Stimulated activated naive CD8-positive, alpha-beta T cell treated with anti-CD3 and anti-CD28 coated beads, Interleukin-15, Interleukin-2, amounts not matched to agents 100 ng/mL and 50 ng/mL, for 24 hours (primary cell): ENCODE data around the gene CATSPERZ.
A peak's percentile ranks its signal among the peaks of the same experiment; 100 is the strongest.
"Not testable (repeated sequence)": the region's sequence is repeated elsewhere in the genome, so short reads cannot be mapped to it uniquely, and the experiment has no call there.

Experiments
- H3K27ac Mint-ChIP-seq: one replicate; pipeline ENCODE4 v1.8.0; 2021; ENCODE audit warnings: mild to moderate bottlenecking, mixed read lengths
- H3K27me3 Mint-ChIP-seq: one replicate; pipeline ENCODE4 v1.8.0; 2021; ENCODE audit warnings: mixed read lengths
- H3K36me3 Mint-ChIP-seq: one replicate; pipeline ENCODE4 v1.8.0; 2021; ENCODE audit warnings: low read depth, mixed read lengths
- H3K4me1 Mint-ChIP-seq: one replicate; pipeline ENCODE4 v1.8.0; 2021; ENCODE audit warnings: low read depth, mixed read lengths
- H3K4me3 Mint-ChIP-seq: one replicate; pipeline ENCODE4 v1.8.0; 2021; ENCODE audit warnings: mild to moderate bottlenecking, mixed read lengths
- H3K9me3 Mint-ChIP-seq: one replicate; pipeline ENCODE4 v1.8.0; 2021; ENCODE audit warnings: mixed read lengths

The CATSPERZ gene

DNA sequence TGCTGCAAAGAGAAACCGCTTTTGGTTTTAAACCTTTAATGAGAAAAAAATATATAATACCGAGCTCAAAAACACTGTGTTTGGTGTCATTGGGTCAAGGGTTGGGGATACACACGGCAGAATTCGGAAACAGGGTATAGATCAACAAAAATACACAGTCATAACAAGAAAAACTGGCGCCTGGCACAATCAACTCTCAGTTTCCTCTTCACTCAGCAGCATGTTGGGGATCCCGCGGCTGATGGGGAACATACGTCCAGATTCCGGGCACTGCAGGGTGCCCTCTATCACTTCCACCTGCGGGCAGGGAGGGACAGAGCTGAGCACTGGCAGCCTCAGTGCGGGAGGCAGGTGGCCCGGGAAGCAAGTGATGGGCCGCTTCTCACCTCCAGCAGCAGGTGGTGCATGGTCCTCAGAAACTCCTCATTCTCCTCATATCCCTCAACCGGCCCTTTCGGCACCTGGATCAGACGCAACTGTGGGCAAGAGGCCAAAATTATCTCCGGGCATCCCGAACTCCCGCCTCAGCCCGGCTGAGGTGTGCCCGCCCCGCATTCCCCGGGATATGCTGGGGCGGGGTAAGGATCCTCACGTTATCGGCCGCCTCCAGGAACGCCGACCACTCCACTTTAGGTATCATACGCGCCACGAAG, 16.6 kb downstream of the CATSPERZ start:
- no peaks in the 10 kb centered on the region for H3K27me3 Mint-ChIP-seq
- H3K27ac Mint-ChIP-seq: peak overlapping the region; percentile 99
- H3K9me3 Mint-ChIP-seq: no peaks in the 10 kb centered on the region
- H3K36me3 Mint-ChIP-seq: peaks cover 40% of the 10 kb centered on the region
- H3K4me1 Mint-ChIP-seq: peaks cover 46% of the 10 kb centered on the region
- peak overlapping the region; percentile 98 for H3K4me3 Mint-ChIP-seq

DNA sequence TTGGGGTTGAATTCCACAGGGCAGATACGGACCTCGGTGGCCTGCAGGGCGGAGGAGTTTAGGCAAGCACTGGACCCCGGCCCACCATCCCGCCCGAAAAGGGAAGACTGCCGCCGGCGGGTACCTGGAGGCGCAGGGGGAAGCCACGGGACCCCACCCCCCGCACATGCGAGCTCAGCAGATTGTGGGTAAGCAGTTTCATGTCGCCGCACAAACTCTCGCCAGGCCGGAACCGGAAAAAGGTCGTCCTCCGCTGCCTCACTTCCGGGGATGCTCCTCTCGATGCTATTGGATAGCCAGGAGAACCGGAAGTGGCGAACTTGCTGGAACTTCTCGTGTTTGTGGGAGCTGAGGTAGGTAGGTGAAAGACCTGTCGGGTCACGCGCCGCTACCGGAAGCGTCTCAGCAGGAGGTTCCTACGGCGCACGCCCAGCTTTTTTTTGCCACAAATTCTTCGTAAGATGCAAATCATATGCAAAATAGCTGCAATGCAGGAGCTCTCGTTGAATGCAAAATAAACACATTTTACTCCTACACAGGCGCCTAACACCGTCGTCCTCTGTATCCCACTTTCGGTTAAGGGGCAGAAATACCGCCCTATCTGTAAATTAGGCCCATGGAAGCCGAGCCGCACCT, 17.3 kb downstream of the CATSPERZ start, which contains the start of gene TRMT112:
TSS of gene TRMT112 (minus strand) at position 235 of the 636 bp plus-strand sequence. CDS start at position 202, 33 bp downstream.
- Mint-ChIP-seq H3K27me3 (no peaks in the 10 kb centered on the region), H3K4me1 (peaks cover 45% of the 10 kb centered on the region), H3K36me3 (peaks cover 44% of the 10 kb centered on the region), H3K4me3 (peak within 1 kb of the TSS; percentile 98), H3K27ac (peak within 1 kb of the TSS; percentile 99), H3K9me3 (no peaks in the 10 kb centered on the region)

DNA sequence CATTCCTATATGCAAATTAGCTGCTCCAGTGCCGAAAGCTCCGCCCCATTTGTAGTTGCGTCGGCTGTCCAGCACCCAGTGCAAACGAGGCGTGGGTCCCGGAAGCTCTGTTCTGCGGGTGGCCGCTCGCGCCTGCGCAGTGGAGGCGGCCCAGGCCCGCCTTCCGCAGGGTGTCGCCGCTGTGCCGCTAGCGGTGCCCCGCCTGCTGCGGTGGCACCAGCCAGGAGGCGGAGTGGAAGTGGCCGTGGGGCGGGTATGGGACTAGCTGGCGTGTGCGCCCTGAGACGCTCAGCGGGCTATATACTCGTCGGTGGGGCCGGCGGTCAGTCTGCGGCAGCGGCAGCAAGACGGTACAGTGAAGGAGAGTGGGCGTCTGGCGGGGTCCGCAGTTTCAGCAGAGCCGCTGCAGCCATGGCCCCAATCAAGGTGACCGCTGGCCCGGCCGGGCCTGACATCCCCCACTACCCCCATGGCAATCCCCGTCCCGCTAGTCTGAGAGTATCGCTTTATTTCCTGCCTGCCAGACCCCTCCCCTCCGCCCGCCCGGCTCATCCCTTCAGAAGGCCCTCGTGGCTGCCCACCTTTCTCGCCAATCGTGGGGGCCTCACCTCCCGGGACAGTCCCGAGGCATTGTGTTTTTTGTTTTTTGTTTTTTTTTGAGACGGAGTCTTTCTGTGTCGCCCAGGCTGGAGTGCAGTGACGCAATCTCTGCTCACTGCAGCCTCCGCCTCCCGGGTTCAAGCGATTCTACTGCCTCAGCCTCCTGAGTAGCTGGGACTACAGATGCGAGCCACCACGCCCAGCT, 18.0 kb downstream of the CATSPERZ start, which contains the start of gene PRDX5:
TSS of gene PRDX5 (plus strand) at position 161 of the 805 bp plus-strand sequence. CDS start at position 256, 95 bp downstream.
- Mint-ChIP-seq H3K27me3 (no peaks in the 10 kb centered on the region), H3K27ac (peak within 1 kb of the TSS; percentile 99), H3K36me3 (peaks cover 37% of the 10 kb centered on the region), H3K4me3 (peak within 1 kb of the TSS; percentile 98), H3K9me3 (no peaks in the 10 kb centered on the region), H3K4me1 (peaks cover 38% of the 10 kb centered on the region)

DNA sequence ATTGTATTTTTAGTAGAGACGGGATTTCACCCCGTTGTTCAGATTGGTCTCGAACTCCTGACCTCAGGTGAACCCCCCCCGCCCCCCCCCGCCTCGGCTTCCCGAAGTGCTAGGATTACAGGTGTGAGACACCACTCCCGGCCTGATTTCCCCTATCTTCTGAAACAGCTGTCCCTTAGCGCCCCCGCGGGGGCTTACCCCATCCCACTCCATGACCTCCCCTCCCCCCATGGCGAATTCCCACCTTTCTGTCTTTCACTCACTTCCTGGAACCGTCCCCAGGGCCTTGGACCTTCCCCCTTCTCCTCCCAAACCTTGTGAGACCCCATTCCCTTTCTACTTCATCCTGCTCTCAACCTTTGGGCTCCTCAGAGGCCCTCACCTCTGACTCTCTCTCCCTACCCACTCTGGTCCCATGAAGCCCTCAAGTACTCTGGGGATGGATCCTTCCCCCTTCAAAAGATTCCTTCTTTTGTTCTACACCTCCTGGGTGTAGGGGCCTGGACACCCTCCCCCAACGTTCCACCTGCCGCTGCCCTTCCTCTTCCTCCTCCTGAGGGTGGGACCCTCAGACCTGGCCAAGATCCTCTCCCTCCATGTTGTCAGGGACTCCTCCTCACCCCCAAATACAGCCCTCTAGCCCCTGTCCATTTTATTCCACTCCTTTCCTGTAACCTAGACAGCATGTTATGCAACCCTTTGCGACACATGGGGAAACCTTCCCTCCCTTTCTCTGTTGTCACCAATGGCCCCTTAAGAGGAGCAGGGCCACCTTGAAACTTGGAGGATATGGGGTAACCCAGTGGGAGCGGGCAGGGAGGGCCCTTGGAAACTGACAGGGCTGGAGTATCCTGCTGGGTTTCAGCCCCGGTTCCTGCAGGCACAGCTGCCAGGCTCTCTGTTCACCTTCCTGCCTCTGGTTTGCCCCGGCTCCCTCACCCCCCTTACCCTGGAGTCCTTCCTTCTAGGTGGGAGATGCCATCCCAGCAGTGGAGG, 18.9 kb downstream of the CATSPERZ start:
- Mint-ChIP-seq H3K27me3 (no peaks in the 10 kb centered on the region), H3K4me3 (peak overlapping the region; percentile 98), H3K36me3 (peaks cover 33% of the 10 kb centered on the region), H3K9me3 (no peaks in the 10 kb centered on the region), H3K27ac (peak overlapping the region; percentile 99), H3K4me1 (peaks cover 36% of the 10 kb centered on the region)

DNA sequence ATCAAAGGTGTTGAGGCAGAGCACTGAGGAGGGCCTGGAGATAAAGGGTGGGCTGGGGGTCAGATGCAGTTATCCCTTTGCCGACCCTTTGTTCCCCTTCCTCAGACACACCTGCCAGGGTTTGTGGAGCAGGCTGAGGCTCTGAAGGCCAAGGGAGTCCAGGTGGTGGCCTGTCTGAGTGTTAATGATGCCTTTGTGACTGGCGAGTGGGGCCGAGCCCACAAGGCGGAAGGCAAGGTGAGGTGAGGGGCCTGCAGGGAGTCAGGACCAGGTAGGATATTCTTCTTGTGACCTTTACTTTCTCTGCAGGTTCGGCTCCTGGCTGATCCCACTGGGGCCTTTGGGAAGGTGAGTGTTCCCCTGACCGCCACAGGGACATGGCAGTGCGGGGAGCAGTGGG, 20.4 kb downstream of the CATSPERZ start:
- Mint-ChIP-seq H3K4me1 (peaks cover 31% of the 10 kb centered on the region), H3K27ac (no peak overlapping the region), H3K9me3 (no peaks in the 10 kb centered on the region), H3K4me3 (no peak overlapping the region), H3K27me3 (no peaks in the 10 kb centered on the region), H3K36me3 (peaks cover 28% of the 10 kb centered on the region)

DNA sequence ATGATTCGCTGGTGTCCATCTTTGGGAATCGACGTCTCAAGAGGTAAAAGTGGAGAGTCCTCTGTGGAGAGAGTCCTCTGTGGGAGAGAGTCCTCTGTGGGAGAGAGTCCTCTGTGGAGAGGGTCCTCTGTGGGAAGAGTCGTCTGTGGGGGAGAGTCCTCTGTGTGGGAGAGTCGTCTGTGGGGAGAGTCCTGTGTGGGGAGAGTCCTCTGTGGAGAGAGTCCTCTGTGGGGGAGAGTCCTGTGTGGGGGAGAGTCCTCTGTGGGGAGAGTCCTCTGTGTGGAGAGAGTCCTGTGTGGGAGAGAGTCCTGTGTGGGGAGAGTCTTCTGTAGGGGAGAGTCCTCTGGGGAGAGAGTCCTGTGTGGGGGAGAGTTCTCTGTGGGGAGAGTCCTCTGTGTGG, 20.9 kb downstream of the CATSPERZ start:
- Mint-ChIP-seq H3K4me1 (peaks cover 31% of the 10 kb centered on the region), H3K9me3 (no peaks in the 10 kb centered on the region), H3K36me3 (peaks cover 28% of the 10 kb centered on the region), H3K27ac (no peak overlapping the region), H3K27me3 (no peaks in the 10 kb centered on the region), H3K4me3 (no peak overlapping the region)

DNA sequence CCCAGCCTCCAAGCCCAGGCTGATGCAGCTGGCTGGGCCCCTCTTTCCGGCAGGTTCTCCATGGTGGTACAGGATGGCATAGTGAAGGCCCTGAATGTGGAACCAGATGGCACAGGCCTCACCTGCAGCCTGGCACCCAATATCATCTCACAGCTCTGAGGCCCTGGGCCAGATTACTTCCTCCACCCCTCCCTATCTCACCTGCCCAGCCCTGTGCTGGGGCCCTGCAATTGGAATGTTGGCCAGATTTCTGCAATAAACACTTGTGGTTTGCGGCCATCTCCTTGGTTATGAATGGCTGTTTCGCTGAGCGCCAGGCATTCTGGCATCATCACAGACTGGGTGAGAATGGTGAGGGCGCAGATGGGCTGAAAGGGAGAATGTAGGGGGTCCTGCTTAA, 21.4 kb downstream of the CATSPERZ start:
- no peaks in the 10 kb centered on the region for H3K9me3 Mint-ChIP-seq
- no peak overlapping the region for H3K27ac Mint-ChIP-seq
- no peak overlapping the region for H3K4me3 Mint-ChIP-seq
- H3K4me1 Mint-ChIP-seq: peaks cover 27% of the 10 kb centered on the region
- peaks cover 24% of the 10 kb centered on the region for H3K36me3 Mint-ChIP-seq
- no peaks in the 10 kb centered on the region for H3K27me3 Mint-ChIP-seq

DNA sequence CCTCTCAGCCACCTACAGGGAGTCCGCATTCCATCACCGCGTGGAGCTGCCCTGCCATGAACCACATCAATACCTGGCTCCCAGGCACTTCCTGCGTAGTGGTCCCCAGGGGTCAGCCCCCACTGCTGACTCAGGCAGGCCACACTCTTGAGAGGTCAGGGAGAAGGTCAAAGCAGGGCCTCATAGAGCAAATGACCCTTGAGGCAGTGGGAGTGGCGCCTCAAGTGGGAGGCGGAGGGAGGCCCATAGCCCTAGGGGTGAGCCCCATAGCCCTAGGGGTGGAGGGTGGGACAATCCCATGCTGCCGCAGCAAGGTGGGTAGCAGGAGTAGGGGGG, 22.7 kb downstream of the CATSPERZ start:
- Mint-ChIP-seq H3K4me1 (peaks cover 18% of the 10 kb centered on the region), H3K36me3 (peaks cover 17% of the 10 kb centered on the region), H3K4me3 (no peak overlapping the region), H3K9me3 (no peaks in the 10 kb centered on the region), H3K27ac (no peak overlapping the region), H3K27me3 (no peaks in the 10 kb centered on the region)

DNA sequence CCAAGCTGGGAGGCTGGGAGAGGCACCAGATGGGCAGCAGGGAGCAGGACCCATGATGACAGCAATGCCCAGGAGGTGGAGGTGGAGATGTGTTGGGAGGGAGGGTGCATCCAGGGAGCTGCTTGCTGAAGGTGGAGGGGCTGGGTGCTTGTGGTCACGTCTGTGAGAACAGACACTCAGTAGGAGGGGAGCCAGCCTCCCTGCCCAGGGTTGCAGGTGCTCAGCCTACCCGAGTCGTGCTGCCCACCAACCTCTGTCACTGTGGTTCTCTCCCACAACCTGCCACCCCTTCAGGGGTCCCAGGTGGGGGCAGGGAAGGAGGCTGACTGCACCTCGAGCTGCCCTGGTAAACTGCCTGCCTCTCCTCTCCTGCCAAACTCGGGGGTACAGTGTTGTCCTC, 23.2 kb downstream of the CATSPERZ start:
- H3K4me3 Mint-ChIP-seq: no peak overlapping the region
- H3K36me3 Mint-ChIP-seq: peaks cover 17% of the 10 kb centered on the region

DNA sequence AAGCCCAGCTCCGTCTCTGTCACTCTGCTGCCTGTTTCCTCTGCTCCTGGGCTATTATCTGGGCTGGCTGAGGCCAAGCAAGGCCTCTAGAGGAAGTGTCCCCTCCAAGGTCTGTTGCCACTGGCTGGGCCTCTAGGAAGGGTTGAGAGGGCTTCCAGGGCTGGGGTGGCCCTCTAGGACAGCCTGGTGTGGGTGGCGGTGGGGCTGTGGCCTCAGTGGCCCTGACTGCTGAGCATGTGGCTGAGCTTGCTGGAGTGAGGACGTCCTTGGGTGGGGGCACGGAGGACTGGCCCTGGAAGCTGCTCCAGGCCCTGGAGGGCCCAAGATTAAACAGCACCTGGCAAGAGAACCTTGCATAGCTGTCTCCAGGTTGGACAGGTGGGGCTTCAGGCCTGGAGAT, 23.8 kb downstream of the CATSPERZ start:
- Mint-ChIP-seq H3K36me3 (peaks cover 17% of the 10 kb centered on the region), H3K4me1 (peaks cover 15% of the 10 kb centered on the region)
- not testable (repeated sequence) for H3K4me3 Mint-ChIP-seq, H3K9me3 Mint-ChIP-seq, H3K27ac Mint-ChIP-seq, H3K27me3 Mint-ChIP-seq

More for the DNA sequence above, 23.2 kb downstream of the CATSPERZ start:
- H3K27ac Mint-ChIP-seq: no peak overlapping the region
- H3K27me3 Mint-ChIP-seq: no peaks in the 10 kb centered on the region
- H3K4me1 Mint-ChIP-seq: peaks cover 18% of the 10 kb centered on the region
- no peaks in the 10 kb centered on the region for H3K9me3 Mint-ChIP-seq

DNA sequence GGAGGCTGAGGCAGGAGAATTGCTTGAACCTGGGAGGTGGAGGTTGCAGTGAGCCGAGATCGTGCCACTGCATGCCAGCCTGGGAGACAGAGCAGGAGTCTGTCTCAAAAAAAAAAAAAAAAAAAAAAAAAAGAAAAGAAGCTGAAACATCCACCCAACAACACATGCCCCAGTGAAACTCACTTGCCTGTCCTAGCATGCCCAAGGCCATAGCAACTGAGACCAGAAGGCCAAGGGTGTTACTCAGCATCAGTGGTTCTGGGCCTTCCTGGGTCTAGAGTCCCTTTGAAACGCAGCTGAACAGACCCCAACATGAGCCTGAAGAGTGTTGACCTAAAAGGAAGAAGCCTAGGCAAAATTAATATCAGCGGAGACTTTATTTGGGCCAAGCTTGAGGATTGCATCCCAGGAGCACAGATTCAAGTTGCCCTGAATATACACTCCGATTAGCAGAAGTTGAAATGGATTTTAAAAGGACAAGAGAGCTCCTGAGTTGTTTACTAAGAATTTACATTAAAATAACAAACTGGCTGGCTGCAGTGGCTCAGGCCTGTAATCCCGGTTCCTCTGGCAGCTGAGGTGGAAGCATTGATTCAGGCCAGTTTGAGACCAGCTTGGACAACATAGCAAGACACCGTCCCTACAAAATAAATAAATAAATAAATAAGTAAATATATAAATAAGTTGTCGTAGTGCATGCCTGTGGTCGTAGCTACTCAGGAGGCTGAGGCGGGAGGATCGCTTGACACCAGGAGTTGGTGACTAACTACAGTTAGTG, 24.7 kb downstream of the CATSPERZ start:
- Mint-ChIP-seq H3K4me1 (peaks cover 6% of the 10 kb centered on the region), H3K9me3 (no peaks in the 10 kb centered on the region), H3K36me3 (peaks cover 17% of the 10 kb centered on the region), H3K27ac (no peak overlapping the region), H3K27me3 (no peaks in the 10 kb centered on the region), H3K4me3 (no peak overlapping the region)

DNA sequence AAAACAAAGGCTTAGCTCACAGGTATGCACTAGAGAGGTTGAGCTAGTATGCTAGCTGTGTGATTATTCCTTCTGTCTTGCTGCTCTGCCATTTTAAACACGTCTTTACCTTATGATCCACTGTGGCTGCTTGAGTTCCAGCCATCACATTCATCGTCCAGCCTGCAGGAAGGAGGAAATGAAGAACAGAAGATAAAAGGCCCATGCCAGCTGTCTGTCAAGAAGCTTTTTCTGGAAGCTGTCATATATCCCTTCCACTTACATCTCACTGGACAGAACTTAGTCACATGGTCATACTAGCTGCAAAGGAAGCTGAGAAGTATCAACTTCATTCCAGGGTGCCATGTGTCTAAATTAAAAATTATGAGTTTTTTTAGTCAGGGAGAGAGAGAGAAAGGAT, 27.2 kb downstream of the CATSPERZ start:
- Mint-ChIP-seq H3K27me3 (no peaks in the 10 kb centered on the region), H3K9me3 (no peaks in the 10 kb centered on the region), H3K36me3 (no peaks in the 10 kb centered on the region), H3K27ac (no peak overlapping the region), H3K4me1 (peaks cover 11% of the 10 kb centered on the region), H3K4me3 (no peak overlapping the region)

DNA sequence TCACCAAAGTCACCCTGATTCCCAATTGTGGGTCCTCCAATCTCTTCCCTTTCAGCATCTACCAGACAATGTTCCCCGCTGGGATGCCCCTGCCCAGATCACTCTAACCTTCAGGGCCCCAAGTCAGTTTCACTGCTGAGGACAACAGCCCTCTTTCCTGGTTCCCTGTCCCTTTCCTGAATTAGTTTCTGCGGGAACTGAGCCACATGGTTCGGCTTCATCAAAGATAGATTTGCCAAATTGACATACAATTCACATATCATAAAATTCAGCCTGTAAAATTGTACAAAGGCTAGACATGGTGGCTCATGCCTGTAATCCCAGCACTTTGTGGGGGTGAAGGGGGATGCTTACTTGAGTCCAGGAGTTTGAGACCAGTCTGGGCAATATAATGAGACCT, 27.8 kb downstream of the CATSPERZ start:
- H3K36me3 Mint-ChIP-seq: no peaks in the 10 kb centered on the region

DNA sequence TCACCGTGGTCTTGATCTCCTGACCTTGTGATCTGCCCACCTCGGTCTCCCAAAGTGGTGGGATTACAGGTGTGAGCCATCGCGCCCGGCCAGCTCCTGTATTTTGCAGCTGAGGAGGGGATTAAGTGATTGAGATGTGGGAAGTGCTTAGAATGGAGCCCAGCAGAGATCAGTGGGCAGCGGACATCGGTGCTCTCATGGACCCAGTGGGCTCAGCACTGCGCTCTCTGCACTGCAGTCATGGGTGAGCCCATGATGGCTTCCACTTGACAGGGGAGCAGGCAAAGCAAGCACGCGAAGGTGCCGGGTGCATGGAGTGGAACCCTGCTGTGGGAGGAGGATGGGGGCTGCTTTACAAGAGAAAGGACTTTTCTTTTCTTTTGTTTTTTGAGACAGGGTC, 30.7 kb downstream of the CATSPERZ start:
- H3K36me3 Mint-ChIP-seq: no peaks in the 10 kb centered on the region
- H3K27me3 Mint-ChIP-seq: no peaks in the 10 kb centered on the region
- no peak overlapping the region for H3K27ac Mint-ChIP-seq
- no peak overlapping the region for H3K4me3 Mint-ChIP-seq
- H3K9me3 Mint-ChIP-seq: no peaks in the 10 kb centered on the region
- peaks cover 30% of the 10 kb centered on the region for H3K4me1 Mint-ChIP-seq

More for the DNA sequence above, 27.8 kb downstream of the CATSPERZ start:
- H3K4me1 Mint-ChIP-seq: peaks cover 11% of the 10 kb centered on the region
- no peak overlapping the region for H3K27ac Mint-ChIP-seq
- no peak overlapping the region for H3K4me3 Mint-ChIP-seq
- no peaks in the 10 kb centered on the region for H3K9me3 Mint-ChIP-seq
- H3K27me3 Mint-ChIP-seq: no peaks in the 10 kb centered on the region
